ENCODE results near the gene ZNF148.
"Not testable (repeated sequence)": the region's sequence is repeated elsewhere in the genome, so short reads cannot be mapped to it uniquely, and the experiment has no call there.

ZNF148 gene, protein sequence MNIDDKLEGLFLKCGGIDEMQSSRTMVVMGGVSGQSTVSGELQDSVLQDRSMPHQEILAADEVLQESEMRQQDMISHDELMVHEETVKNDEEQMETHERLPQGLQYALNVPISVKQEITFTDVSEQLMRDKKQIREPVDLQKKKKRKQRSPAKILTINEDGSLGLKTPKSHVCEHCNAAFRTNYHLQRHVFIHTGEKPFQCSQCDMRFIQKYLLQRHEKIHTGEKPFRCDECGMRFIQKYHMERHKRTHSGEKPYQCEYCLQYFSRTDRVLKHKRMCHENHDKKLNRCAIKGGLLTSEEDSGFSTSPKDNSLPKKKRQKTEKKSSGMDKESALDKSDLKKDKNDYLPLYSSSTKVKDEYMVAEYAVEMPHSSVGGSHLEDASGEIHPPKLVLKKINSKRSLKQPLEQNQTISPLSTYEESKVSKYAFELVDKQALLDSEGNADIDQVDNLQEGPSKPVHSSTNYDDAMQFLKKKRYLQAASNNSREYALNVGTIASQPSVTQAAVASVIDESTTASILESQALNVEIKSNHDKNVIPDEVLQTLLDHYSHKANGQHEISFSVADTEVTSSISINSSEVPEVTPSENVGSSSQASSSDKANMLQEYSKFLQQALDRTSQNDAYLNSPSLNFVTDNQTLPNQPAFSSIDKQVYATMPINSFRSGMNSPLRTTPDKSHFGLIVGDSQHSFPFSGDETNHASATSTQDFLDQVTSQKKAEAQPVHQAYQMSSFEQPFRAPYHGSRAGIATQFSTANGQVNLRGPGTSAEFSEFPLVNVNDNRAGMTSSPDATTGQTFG

DNA sequence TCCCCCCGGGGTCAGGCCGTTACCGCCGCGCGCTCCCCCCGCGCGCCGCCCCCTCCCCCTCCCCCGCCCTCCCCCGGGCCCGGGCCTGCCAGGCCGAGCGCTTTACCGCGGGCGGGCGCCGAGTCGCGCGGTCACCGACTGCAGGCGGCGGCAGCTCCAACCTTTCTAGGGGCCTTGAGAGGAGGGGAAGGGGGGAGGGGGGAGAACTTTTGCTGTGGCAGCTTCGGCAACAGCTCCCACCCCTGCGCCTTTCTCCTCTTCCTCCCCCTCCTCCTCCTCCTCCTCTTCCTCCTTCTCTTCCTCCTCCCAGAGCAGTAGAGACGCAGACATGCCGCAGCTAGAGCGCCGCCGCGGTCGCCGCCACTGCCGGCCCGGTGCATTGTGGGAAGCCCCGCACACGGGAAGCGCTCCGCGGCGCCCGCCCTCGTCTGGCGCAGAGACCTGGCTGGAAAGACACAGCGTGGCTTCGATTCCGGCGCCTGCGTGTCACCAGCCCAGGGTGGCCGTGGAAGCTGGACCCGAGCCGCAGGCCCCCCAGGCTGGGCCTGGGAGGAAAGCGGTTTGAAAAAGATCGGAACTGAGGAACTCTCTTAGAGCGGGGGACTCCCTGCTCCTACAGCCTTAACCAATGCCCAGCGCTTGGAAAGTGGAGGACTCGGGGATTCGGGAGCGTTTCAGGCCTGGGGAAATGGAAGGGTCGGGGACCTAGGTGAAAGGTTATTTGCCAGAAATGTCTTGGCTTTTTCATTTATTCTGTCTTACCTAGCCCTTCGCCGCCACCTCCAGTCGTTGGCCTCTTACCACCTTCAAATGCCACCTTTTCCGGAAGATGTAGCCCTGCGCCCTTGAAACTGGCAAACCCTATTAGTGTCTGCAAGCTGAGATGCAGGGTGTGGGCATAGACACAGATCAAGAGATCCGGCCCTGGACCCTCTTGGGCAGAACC, at the start of gene ZNF148:
ZNF148 (minus strand) TSS at position 330 of the 946 bp plus-strand sequence. CDS start 61,685 bp downstream, outside the sequence.
- DNase-seq (ENCODE audit: low spot score), result peak; percentile 92
- in situ Hi-C loops (cut with MboI; ENCODE audit: low sequenced_read_pairs, unreplicated experiment), result no loop called here
- TF ChIP-seq, protein P1, sequence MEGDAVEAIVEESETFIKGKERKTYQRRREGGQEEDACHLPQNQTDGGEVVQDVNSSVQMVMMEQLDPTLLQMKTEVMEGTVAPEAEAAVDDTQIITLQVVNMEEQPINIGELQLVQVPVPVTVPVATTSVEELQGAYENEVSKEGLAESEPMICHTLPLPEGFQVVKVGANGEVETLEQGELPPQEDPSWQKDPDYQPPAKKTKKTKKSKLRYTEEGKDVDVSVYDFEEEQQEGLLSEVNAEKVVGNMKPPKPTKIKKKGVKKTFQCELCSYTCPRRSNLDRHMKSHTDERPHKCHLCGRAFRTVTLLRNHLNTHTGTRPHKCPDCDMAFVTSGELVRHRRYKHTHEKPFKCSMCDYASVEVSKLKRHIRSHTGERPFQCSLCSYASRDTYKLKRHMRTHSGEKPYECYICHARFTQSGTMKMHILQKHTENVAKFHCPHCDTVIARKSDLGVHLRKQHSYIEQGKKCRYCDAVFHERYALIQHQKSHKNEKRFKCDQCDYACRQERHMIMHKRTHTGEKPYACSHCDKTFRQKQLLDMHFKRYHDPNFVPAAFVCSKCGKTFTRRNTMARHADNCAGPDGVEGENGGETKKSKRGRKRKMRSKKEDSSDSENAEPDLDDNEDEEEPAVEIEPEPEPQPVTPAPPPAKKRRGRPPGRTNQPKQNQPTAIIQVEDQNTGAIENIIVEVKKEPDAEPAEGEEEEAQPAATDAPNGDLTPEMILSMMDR (IDR thresholded peaks at IDR 0.05; ENCODE audit: borderline replicate concordance, control extremely low read depth, extremely low read depth, insufficient read depth, missing control alignments), result peak; percentile 5

DNA sequence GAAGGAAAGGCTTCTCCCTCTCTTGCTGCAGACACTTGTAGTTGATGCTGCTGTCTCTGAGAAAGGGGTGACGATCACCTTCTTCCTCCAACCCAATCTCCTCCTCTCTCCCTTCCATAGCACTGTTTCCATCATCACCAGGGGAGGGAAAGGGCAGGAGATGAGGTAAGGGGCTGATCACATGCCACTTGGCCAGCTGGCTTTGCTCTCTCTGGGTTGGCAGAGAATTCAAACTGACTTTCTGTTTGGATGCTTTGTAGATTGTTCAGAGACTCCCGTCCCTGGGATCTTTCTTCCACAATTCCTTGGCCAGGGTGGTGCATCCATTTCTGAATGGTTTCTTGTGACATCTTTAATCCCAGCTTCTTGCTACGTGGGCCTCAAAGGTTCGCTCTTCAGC, 43.2 kb upstream of the ZNF148 start:
- in situ Hi-C loops (cut with MboI; ENCODE audit: low sequenced_read_pairs, unreplicated experiment), result no loop called here
- no peak for DNase-seq (ENCODE audit: low spot score)
- TF ChIP-seq, protein P1 (IDR thresholded peaks at IDR 0.05; ENCODE audit: borderline replicate concordance, control extremely low read depth, extremely low read depth, insufficient read depth, missing control alignments), result no peak

DNA sequence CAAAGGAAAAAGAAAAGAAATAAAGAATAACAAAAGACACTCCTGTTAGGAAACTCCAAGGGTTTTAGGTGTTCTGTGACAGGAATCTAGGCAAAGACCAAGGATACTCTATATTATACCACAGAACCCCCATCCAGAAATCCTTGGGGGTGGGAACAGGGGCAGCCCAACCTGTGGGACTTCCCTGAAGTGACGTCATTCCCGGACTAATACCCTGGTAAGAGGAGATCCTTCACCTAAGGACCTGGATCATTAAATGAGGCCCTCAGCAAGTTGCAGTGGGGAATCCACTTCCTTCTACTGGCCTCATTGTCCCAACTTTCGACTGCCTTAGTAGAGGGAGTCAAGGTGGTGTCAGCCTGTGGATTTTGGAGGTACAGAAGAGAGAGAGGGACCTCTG, 41.1 kb upstream of the ZNF148 start:
- no peak for DNase-seq (ENCODE audit: low spot score)
- TF ChIP-seq, protein P1 (IDR thresholded peaks at IDR 0.05; ENCODE audit: borderline replicate concordance, control extremely low read depth, extremely low read depth, insufficient read depth, missing control alignments), result no peak
- in situ Hi-C loops (cut with MboI; ENCODE audit: low sequenced_read_pairs, unreplicated experiment), result no loop called here

DNA sequence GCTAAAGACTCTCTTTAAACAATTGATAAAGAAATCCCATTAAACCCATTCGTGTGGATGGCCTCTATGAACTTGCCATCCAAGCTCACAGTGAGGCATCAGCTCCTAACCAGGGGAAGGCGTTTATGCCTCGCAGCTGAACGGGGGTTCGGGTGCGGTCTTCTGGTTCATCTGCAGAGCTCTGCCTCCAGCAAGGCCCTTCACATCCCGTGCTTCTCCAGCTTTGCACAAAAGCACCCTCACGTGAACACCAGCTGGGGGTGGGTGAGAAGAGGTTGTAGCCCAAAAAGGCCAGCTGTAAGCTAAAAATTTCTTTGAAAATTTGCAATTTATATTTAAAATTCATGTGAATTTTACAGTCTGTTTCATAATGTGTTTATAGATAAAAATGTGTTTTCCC, 39.5 kb upstream of the ZNF148 start:
- no peak for DNase-seq (ENCODE audit: low spot score)
- TF ChIP-seq, protein P1 (IDR thresholded peaks at IDR 0.05; ENCODE audit: borderline replicate concordance, control extremely low read depth, extremely low read depth, insufficient read depth, missing control alignments), result no peak
- in situ Hi-C loops (cut with MboI; ENCODE audit: low sequenced_read_pairs, unreplicated experiment), result no loop called here

DNA sequence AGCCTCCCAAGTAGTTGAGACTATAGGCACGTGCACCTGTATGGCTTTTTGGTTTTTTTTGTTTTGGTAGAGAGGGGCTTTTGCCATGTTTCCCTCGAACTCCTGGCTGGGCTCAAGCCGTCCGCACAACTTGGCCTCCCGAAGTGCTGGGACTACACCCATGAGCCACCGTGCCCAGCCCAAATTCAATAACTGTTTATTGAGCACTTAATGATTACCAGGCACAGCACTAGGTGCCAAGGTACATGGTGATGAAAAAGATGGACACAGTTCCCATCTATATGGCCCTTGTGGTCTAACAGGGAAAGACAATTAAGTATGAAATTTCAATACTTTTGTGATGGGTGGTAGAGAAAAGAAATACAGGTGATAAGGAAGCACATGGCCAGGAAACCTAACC, 35.8 kb upstream of the ZNF148 start:
- in situ Hi-C loops (cut with MboI; ENCODE audit: low sequenced_read_pairs, unreplicated experiment), result no loop called here
- TF ChIP-seq, protein P1 (IDR thresholded peaks at IDR 0.05; ENCODE audit: borderline replicate concordance, control extremely low read depth, extremely low read depth, insufficient read depth, missing control alignments), result no peak
- no peak for DNase-seq (ENCODE audit: low spot score)

DNA sequence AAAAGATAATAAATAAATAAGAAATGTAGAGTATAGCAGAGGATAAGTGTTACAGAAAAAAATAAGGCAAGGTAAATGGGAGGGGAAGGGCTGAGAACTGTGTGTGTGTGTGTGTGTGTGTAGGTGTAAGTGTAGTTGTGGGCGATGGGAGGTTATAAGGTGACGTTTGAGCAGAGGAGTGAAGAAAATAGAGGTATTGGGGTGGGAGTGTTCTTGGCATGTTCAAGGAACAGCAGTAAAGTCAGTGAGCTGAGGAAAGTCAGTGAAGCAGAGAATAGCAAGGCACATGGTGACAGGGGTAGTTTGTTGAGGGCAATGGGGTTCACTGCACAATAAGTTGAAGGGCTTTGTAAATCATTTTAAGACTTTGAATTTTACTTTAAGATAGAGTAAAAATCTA, 30.9 kb upstream of the ZNF148 start:
- TF ChIP-seq, protein P1 (IDR thresholded peaks at IDR 0.05; ENCODE audit: borderline replicate concordance, control extremely low read depth, extremely low read depth, insufficient read depth, missing control alignments), result no peak
- no peak for DNase-seq (ENCODE audit: low spot score)
- in situ Hi-C loops (cut with MboI; ENCODE audit: low sequenced_read_pairs, unreplicated experiment), result no loop called here

DNA sequence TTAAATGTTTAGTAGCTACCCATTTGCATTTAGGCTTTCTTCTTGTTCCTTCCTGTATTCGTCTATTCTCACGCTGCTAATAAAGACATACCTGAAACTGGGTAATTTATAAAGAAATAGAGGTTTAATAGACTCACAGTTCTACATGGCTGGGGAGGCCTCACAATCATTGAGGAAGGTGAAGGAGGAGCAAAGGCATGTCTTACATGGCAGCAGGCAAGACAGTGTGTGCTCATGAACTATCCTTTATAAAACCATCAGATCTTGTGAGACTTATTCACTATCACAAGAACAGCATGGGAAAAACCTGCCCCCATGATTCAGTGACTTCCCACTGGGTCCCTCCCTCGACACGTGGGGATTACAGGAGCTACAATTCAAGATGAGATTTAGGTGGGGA, 30.4 kb upstream of the ZNF148 start:
- in situ Hi-C loops (cut with MboI; ENCODE audit: low sequenced_read_pairs, unreplicated experiment), result not testable (repeated sequence)

More for the DNA sequence above, 30.4 kb upstream of the ZNF148 start:
- not testable (repeated sequence) for DNase-seq (ENCODE audit: low spot score)

Data from GM13976 (cell line).